MM.1S (cell line): ENCODE measurements around the gene KCNIP1.

Experiments
- DNase-seq: peaks from one replicate; pipeline ENCODE4 v3.0.0-alpha.2; 2015
- H2AFZ ChIP-seq: fragments of 300-600 bp; sonication (generic); 2 replicates; pipeline ENCODE4 v1.6.0; 2016; ENCODE audit warnings: antibody characterized with exemption, low read length
- H3F3A ChIP-seq: fragments of 300-600 bp; sonication (generic); 2 replicates; pipeline ENCODE4 v1.6.1; 2016; ENCODE audit warnings: mild to moderate bottlenecking, antibody characterized with exemption, low read length, moderate library complexity, mixed read lengths; ENCODE audit not compliant: insufficient read depth
- H3K27ac ChIP-seq: fragments of 300-600 bp; sonication (generic); 2 replicates; pipeline ENCODE4 v1.5.1; 2016; ENCODE audit warnings: mild to moderate bottlenecking, low read length
- H3K27me3 ChIP-seq: fragments of 300-600 bp; sonication (generic); replicated peaks from 2 replicates; pipeline ENCODE4 v1.6.0; 2016; ENCODE audit warnings: low read length; ENCODE audit not compliant: insufficient read depth
- H3K36me3 ChIP-seq: fragments of 300-600 bp; sonication (generic); replicated peaks from 2 replicates; pipeline ENCODE4 v1.6.1; 2016; ENCODE audit warnings: mild to moderate bottlenecking, low read length, mixed read lengths; ENCODE audit not compliant: insufficient read depth
- H3K4me1 ChIP-seq: fragments of 300-600 bp; sonication (generic); 2 replicates; pipeline ENCODE4 v1.6.1; 2016; ENCODE audit warnings: low read length, mixed read lengths
- H3K4me2 ChIP-seq: fragments of 300-600 bp; sonication (generic); 2 replicates; pipeline ENCODE4 v1.6.0; 2016; ENCODE audit warnings: low read depth, low read length
- H3K4me3 ChIP-seq: fragments of 300-600 bp; sonication (generic); 2 replicates; pipeline ENCODE4 v1.5.1; 2016; ENCODE audit warnings: low read length, mixed read lengths
- H3K79me2 ChIP-seq: fragments of 300-600 bp; sonication (generic); 2 replicates; pipeline ENCODE4 v1.6.1; 2016; ENCODE audit warnings: mixed run types, low read length, mixed read lengths
- H3K9ac ChIP-seq: fragments of 300-600 bp; sonication (generic); 2 replicates; pipeline ENCODE4 v1.6.1; 2016; ENCODE audit warnings: low read length, mixed read lengths
- H3K9me2 ChIP-seq: fragments of 300-600 bp; sonication (generic); replicated peaks from 2 replicates; pipeline ENCODE4 v1.6.1; 2016; ENCODE audit warnings: mild to moderate bottlenecking, low read length, mixed read lengths; ENCODE audit not compliant: insufficient read depth
- H3K9me3 ChIP-seq: fragments of 300-600 bp; sonication (generic); replicated peaks from 2 replicates; pipeline ENCODE4 v1.6.1; 2016; ENCODE audit warnings: mild to moderate bottlenecking, low read length, mixed read lengths; ENCODE audit not compliant: insufficient read depth
- H4K20me1 ChIP-seq: fragments of 300-600 bp; sonication (generic); 2 replicates; pipeline ENCODE4 v1.6.1; 2016; ENCODE audit warnings: mild to moderate bottlenecking, low read length, moderate library complexity, mixed read lengths; ENCODE audit not compliant: insufficient read depth
- CTCF ChIP-seq: fragments of 300-600 bp; sonication (generic); IDR thresholded peaks from 2 replicates; pipeline ENCODE4 v1.5.1; 2016; ENCODE audit warnings: antibody characterized with exemption, low read length, mixed read lengths
- EZH2 ChIP-seq: fragments of 300-600 bp; sonication (generic); optimal IDR thresholded peaks from 2 replicates; pipeline ENCODE3; 2017; ENCODE audit warnings: low read depth, mild to moderate bottlenecking, antibody characterized with exemption, low read length, mixed read lengths
- EZH2phosphoT487 ChIP-seq: fragments of 300-600 bp; sonication (generic); IDR thresholded peaks from 2 replicates; pipeline ENCODE4 v1.6.1; 2018; ENCODE audit warnings: antibody characterized with exemption, low read length

Gene KCNIP1

GRCh38 chr5:170562166-170562874 lies 58.5 kb downstream of the KCNIP1 start:
- H3K9ac ChIP-seq: no peak overlapping the region
- H3K27me3 ChIP-seq: no peaks in the 10 kb centered on the region
- DNase-seq: no peak
- H2AFZ ChIP-seq: no peak overlapping the region
- H3K9me2 ChIP-seq: no peaks in the 10 kb centered on the region
- H3F3A ChIP-seq: no peaks in the 10 kb centered on the region
- no peaks in the 10 kb centered on the region for H3K9me3 ChIP-seq
- no peaks in the 10 kb centered on the region for H3K4me1 ChIP-seq
- H3K27ac ChIP-seq: no peak overlapping the region
- no peaks in the 10 kb centered on the region for H3K36me3 ChIP-seq
- TF ChIP-seq CTCF (no peak), EZH2 (no peak), EZH2phosphoT487 (no peak)
- no peaks in the 10 kb centered on the region for H3K79me2 ChIP-seq
- no peaks in the 10 kb centered on the region for H4K20me1 ChIP-seq
- H3K4me2 ChIP-seq: no peak overlapping the region
- no peak overlapping the region for H3K4me3 ChIP-seq

- no peak overlapping the region for H2AFZ ChIP-seq
- no peaks in the 10 kb centered on the region for H3K79me2 ChIP-seq
- no peaks in the 10 kb centered on the region for H3F3A ChIP-seq
- no peaks in the 10 kb centered on the region for H3K9me2 ChIP-seq
- no peak overlapping the region for H3K9ac ChIP-seq
- H3K9me3 ChIP-seq: no peaks in the 10 kb centered on the region
- H3K4me1 ChIP-seq: no peaks in the 10 kb centered on the region
- no peaks in the 10 kb centered on the region for H3K27me3 ChIP-seq
- TF ChIP-seq CTCF: no peak
- no peak for TF ChIP-seq EZH2
- no peak for TF ChIP-seq EZH2phosphoT487
- H3K4me2 ChIP-seq: no peak overlapping the region
- no peaks in the 10 kb centered on the region for H3K36me3 ChIP-seq
- H3K4me3 ChIP-seq: no peak overlapping the region
- no peak for DNase-seq
- no peak overlapping the region for H3K27ac ChIP-seq
- no peaks in the 10 kb centered on the region for H4K20me1 ChIP-seq
Measured at GRCh38 chr5:170562875-170563228, 59.0 kb downstream of the KCNIP1 start.

- Histone ChIP-seq H2AFZ (no peak overlapping the region), H4K20me1 (no peaks in the 10 kb centered on the region), H3K9me3 (no peaks in the 10 kb centered on the region), H3K27ac (no peak overlapping the region), H3K9me2 (no peaks in the 10 kb centered on the region), H3K4me3 (no peak overlapping the region), H3K9ac (no peak overlapping the region), H3K27me3 (0 out of 2 replicates have a peak, but pooled peaks cover 2% of the 10 kb centered on the region), H3K4me1 (no peaks in the 10 kb centered on the region), H3K79me2 (no peaks in the 10 kb centered on the region), H3K36me3 (no peaks in the 10 kb centered on the region), H3K4me2 (no peak overlapping the region), H3F3A (no peaks in the 10 kb centered on the region)
- no peak for DNase-seq
- no peak for TF ChIP-seq EZH2
- no peak for TF ChIP-seq CTCF
- TF ChIP-seq EZH2phosphoT487: no peak
Measured at GRCh38 chr5:170563824-170564567, 60.2 kb downstream of the KCNIP1 start.
